HG02973 (cell line): Measurements from ENCODE around the gene AGFG1.

Experiments
- ATAC-seq: cut with Tn5 transposase; IDR thresholded peaks from one replicate; pipeline ENCODE4 v1.9.1; 2021; ENCODE audit warnings: moderate library complexity; ENCODE audit not compliant: unreplicated experiment

Gene AGFG1

DNA sequence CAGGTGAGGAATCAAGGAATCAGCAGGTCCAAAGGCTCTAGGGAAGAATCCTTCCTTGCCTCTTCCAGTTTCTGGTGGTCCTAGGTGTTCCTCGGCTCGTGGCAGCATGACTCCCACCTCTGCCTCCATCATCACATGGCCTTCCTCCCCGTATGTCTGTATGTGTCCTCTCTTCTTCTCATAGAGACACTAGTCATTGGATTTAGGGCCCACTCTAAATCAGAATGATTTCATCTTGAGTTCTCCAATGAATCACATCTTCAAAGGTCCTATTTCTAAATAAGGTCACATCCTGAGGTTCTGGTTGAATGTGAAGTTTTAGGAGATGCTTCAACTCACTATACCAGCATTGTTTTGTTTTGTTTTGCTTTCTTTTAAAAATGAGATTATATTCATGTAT is 11.1 kb upstream of the AGFG1 start:
- ATAC-seq, result no peak

DNA sequence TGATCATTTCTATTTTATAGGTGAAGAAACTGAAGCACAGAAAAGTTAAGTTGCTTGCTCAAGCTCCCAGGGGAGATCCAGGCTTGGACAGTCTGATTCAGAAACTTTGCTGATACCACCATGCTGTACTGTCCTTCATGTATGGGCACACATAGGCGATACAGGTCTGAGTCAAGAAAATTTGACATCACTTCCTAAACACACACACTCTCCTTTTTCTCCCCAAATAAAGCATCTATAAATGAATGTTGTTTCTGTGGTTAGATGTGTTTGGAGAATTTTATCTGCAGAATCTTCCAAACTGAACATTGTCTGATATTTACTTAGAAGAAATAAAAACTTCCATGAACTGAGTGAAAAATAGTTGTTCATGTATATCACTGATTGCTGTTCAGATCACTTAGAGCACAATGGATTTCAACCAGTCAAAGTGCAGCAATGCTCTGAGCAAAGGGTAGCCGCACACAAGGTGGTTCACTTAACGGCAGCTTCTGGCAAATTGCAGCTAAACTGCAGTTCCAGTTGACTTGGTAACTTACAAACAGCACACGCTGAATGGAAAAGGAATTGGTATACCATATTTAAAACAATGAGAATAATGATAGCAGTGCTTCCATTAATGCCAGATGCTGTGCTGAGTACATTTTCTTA is 10.0 kb upstream of the AGFG1 start:
- ATAC-seq, result peak; percentile 8

DNA sequence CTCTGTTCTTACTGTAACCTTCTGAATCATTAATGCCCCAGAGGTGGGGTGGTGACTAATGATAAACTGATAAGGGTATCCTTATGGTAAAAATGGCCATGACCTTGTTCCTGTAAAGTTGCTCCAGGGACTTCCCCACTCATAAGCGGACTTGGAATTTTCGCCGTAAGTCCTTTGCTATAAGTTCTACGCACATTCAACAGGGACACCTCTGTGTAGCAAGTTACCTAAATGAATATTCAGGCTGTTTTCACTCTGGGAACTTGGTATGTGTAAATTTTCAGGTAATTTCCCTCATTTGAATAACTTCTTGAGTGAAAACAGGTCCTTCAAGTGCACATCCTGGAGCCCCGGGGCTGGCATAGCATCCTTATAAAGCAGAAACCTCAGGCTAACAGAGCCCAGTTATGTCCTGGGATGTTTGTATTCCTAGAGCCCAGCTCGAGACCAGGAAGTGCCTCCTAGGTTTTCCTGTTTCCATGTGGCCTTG is 9.4 kb upstream of the AGFG1 start:
- peak; percentile 50 for ATAC-seq

DNA sequence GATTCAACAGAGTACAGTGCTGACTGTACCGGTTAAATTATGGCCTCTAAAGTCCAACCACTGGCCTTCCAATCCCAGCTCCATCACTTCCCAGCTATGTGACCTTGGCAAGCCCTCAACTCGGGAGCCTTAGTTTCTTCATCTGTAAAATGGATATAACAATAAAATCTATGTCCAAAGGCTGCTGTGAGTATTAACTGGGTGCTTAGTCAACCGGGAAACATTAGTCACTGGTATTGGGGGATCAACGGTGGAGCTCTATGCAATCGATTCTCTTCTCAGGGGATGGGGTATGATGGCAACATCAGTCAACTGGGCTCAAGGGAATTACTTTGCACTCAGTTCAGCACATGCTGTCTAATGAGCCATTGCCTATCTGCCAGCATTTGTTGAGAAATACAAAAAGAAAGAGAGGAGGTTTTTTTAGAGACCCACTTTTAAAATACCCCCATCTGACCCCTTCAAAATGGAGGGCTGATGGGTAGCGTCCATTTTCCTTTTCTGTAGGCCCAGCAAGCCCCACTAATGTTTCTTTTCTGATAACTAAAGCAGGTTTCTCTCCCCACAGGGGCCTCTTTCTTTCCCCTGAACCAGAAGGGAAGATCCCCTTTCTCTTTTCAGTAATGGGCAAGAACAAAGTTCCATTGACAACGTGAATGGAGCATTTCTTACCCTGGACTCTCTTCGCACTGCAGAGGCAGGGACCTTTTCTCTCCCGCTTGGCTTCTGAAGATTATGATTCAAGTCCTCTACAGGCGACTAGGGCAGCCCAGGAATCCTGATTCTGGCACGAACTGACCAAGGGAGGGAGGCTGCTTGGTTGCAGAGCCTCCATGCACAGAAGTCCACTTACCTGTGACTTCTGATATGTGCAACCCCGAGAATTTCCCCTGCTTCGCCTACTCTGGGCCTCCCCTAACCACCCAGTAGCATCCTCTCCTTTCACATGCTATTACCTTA is 8.7 kb upstream of the AGFG1 start:
- ATAC-seq, result peak; percentile 0

DNA sequence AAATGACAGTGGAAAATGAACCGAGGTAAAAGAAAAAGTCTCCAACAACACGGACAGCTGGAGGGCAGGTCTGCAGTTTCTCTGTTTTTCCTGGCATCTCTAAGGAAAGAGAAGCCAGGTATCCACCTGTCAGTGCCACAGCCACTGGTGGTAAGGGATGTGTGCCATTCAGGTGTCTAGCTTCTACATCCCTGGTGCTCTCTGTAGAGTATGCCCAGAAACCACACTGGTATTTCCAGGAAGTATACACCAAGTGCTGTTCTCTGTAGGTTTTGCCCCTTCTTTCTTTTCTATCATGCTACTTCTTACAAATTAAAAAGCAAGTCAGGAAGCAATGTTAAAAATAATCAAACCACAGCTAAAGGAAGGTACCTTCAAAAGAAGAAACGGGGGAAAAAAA is 7.6 kb upstream of the AGFG1 start:
- ATAC-seq, result no peak

DNA sequence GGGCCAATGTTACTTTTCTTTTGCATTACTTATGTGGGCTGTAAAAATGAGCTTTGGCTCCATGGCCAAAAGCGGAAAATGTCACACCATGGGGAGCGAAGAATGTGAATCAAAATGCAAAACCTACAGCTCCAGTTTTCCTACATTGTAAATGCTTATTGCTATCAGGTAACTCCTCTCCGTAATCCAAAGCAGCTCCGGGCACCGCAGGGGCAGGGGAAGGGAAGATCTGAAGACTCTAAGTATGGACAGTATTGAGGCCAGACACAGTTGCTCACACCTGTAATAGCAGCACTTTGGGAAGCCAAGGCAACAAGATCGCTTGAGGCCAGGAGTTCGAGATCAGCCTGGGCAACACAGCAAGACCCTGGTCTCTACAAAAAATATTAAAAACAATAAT is 7.1 kb upstream of the AGFG1 start:
- ATAC-seq, result no peak

DNA sequence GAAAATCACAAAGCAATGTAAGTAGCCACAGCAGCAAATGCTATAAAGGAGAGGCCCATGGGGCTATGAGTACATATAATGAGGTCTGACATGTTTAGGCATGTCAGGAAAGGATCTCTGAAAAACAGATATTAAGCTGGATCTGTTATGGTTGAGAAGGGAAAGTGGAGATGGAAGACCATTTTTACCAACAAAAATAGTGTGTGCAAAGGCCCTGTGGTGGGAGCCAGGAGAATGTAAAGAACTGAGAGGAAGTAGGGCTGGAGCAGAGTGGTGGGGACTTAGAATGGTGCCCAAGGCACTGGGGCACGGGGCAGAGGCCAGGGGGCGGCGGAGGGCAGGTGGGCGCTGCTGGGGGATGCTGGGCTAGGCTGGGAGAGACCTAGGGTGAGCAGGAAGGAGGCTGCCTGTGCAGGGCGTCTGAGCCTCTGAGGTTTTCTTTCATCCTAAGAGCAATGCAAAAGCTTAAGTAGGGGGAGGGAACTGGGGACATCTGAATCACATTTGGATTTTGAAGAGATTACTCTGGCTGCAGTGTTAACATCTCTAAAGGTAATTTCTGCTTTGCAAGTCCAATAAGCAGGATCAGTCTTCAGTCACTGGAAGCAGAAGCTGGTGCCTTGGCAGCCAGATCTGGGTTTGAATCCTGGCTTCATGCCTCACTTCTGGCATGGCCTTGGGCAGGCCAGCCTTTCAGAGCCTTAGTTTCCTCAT is 4.9 kb upstream of the AGFG1 start:
- ATAC-seq, result no peak

DNA sequence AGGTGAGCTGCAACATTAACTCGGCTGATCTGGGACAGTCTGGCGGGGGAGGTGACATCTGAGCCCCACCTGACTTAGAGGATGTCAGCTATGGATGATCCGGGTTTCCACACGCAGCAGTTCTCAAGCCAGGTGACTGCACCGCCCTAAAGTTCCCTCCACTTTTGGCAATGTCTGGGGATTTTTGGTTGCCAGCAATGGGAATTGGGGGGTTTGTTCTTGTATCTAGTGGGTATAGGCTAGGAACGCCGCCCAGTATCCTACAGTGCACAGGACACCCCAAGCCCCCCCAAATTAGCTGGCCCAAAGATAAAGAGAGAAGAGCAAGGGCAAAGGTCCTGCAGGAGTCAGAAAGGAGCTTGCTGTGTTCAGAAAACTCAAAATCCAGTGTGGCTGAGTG is 544 bp upstream of the AGFG1 start:
- no peak for ATAC-seq

DNA sequence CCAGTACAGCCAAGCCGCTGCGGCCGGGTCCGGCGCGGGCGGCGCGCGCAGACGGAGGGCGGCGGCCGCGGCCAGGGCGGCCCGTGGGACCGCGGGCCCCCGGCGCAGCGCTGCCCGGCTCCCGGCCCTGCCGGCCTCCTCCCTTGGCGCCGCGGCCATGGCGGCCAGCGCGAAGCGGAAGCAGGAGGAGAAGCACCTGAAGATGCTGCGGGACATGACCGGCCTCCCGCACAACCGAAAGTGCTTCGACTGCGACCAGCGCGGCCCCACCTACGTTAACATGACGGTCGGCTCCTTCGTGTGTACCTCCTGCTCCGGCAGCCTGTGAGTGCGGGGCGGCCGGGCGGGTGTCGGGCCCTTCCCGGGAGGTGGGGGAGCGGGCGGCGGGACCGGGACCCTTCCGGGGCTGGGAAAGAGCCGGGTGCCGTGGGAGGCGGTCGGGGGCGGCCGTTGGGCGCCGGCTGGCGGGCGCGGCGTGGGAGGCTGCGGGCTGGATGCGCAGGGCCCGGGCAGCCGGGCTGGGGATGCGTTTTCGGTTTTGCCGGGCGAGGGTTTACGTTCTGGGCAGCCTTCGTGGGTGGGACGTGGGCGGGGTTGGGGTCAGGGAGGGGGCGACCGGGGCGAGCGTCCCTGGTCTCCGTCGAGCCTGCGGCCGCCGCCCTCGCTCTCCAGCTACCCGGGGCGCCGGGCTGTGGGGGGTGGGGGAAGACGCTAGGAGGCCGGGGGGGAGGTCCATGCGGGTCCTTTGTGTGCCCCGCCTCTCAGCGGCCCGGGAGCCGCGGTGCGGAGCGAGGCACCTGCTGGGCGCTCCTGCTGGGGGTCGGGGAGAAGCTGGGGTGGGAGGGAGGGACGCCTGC is 537 bp downstream of the AGFG1 start:
- ATAC-seq, result peak; percentile 58

DNA sequence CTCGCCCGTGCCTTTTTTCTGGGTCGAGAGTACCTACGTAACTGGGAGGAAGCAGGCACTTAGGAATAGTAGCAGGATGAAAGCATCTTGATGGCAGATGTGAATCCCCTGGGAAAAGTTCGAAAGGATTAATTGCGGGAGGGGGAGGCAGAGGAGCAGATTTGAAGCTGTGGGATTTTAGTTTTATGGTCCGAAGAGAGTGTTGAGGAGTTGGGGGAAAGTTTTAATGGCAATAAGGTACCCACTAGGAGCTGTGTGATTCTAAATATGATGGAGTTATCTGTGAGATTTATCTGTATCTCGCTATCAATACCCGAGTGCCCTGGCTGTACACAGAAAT is 1.1 kb downstream of the AGFG1 start:
- no peak for ATAC-seq

DNA sequence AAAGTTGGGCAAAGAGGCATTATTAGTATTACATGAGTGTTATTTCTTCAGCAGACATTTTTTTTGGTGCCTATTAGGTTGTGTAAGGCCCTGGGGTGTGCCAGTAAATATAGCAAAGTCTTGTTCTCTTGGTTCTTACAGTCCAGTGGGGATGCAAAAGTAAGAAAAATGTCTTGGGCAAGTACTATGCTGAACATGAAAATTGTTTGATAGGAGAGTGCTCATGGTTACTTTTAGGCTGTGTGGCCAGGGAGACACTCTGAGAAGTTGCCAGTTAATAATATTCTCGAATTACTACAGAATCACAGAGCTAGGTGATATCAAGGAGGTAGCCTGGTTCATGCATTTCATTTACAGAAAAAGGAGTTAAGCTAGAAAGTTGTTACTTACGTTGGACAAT is 1.9 kb downstream of the AGFG1 start:
- ATAC-seq, result no peak

DNA sequence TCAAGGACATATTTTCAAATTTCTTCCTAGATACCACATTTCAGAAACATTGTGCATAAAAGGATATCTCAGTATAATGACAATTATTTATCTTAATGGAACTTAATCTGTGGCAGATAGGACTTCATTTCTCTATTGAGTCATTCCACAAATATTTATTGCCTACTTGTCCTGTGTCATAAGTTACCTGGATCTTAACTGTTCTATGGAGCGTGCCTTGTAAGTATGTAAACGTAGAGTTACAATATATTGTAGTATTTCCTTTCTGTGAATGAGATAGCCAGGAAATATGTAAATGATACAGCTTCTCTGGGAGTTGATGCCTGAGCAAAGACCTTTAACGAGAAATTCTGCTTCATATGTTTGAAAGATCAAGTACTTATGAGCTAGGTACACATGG is 2.5 kb downstream of the AGFG1 start:
- ATAC-seq, result no peak

DNA sequence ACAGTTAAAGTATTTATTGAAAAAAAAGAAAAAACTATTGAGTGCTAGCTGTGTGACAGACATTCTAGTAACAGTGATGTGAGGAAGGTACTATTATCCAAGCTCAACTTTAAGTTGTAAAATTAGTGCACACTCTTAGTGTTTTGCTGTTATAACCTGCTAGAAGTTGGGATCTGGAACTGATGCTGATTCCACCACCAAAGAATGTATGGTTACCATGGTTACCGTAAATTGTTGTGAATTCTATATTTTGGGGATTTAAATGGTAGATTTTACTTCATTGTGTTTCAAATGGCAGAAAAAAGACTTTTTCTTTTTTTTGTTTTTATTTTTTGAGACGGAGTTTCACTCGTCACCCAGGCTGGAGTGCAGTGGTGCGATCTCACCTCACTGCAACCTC is 5.3 kb downstream of the AGFG1 start:
- no peak for ATAC-seq

DNA sequence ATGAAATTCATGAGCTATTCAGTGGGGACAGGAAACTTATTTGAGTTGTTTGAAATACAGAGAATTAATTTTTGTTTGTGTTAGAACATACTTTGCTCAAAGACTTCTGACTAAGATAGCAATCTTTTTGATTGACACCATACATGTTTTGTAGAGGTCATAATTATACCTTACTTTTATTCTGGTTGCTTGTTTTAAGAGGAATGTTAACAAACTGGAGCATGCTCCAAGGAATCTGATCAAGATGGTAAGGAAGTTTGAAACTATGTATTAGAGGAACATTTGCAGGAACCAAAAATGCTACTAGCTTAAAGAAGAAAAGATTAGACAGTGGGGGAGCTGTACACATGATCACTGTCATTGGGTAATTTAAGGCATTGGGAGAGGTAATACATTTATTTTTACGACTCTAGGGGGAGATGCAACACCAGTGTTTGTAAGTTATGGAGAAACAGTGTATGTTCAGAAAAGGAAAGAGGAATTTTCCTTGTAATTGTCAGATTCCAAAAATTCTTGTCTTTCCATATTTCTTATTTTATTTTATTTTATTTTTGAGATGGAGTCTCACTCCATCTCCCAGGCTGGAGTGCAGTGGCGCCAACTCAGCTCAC is 8.0 kb downstream of the AGFG1 start:
- ATAC-seq, result no peak

DNA sequence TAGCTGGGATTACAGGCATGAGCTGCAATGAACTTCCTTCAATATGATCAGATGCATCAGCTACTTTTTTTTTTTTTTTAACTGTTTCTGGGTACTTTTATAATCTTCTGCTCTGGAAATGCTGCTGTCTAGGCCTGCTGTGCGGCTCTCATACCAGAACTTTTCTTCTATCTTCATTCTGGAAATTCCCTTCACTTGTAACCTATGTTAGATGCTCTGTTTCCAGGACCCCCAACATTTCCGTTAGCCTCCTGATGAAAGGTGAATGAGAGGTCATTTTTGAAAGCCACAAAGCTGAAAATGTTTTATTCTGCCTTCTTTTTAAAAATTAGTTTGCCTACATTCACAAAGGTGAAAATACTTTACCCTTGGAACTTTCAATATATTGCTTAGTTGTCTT is 8.6 kb downstream of the AGFG1 start:
- ATAC-seq, result no peak

DNA sequence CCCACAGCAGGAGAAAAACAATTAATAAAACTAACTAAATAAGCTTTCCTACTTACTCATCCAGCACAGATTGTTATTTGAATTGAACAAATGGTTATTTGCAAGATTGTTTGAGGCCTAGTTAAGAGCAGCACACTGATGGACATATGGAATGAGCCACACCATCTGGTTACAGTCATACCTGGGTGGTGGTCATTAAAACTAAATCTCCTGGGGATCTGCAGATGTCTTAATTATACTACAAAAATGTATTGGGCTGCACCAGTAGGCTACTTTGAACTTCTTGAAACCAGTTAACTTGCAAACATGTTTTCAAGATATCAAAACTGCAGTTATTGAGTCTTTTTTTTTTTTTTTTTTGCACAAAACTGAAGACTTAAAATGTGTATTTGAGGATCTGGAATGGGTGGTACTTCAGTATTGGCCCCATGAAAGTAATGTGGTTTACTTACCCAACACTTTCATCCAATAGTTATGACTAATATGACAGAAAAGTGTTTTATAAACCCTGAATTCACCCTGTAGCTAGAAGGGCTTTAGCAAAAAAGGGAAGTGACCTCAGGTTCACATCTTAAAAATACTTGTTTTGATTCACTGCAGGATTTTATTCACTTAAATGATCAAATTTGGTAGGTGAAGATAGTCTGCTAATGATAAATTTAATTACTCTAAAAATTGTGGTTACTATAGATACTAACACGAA is 10.8 kb downstream of the AGFG1 start:
- ATAC-seq, result peak; percentile 94

DNA sequence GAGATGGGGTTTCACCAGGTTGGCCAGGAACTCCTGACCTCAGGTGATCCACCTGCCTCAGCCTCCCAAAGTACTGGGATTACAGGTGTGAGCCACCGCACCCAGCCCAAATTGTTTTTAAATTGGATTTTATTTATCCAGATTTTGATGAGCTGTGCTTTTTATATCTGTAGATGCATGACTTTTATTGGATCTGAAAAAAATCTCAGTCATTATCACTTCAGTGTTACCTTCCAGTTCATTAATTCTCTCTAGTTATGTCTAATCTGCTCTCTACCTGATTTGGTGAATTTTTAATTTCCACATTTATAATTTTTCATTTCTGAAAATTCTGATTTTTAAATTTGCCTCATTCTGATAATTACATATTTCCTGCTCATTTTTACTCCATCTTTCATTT is 13.5 kb downstream of the AGFG1 start:
- no peak for ATAC-seq

DNA sequence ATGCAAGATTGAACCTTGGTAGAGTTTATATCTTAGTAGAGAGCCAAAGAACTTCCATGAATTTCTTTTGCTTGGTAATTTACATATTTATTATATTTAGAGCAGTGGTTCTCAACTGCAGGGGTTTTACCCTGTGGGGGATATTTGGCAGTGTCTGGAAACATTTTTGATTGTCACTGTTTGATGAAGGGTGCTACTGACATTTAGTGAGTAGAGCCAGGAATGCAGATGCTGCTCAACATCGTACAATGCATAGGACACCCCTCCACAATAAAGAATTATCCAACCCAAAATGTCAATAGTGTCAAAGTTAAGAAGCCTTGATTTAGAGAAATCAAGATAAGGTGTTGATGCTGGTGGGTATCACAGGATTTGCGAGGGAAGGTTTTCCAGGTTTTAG is 14.7 kb downstream of the AGFG1 start:
- no peak for ATAC-seq

DNA sequence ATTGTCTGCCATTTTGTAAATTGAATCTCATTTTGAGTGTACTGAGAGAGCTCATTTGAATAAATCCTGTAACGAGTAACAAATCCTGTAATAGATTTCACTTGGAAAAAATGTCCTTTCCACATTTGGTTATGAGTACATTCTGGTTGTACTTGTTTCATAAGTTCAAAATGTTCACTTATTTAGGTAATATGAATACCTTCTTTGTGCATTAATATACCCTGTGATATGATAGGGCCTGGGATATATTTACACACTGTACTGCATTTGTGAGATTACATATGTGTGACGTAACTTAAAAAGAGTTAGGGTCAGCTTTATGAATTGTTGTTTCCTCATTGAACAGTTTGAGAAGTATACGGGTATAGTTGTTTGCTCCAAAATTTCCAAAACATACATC is 16.1 kb downstream of the AGFG1 start:
- ATAC-seq, result no peak

DNA sequence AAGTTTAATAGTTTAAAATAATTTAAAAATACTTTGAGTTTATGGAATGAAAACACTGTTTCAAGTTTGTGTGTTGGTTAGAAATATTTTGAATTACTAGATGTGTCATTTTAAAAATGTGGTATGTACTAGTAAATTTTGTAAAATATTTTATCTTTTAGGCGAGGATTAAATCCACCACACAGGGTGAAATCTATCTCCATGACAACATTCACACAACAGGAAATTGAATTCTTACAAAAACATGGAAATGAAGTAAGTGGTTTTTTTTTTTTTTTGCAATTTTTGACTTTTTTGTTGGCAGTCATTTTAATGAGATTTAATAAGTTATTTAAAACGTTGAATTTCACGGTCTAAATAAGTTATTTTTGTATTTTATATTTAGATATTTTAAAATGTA is 19.4 kb downstream of the AGFG1 start:
- no peak for ATAC-seq
